ENCODE data around the gene NANOGP8.
"Not testable (repeated sequence)": the region's sequence is repeated elsewhere in the genome, so short reads cannot be mapped to it uniquely, and the experiment has no call there.

The NANOGP8 gene

DNA sequence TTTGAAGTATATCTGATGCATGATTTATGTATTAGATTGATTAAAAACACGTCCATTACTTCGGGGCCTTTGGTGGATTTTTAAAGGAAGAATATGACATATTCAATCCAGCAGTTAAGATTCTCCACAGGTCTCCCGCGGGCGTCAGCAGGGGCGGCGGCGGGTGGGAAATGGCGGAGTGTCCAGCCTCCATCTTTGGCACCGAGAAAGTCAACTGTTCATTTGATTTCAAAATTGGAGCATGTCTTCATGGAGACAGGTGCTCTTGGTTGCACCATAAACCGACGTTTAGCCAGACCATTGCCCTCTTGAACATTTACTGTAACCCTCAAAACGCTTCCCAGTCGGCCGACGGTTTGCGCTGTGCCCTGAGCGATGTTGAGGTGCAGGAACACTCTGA, 7.2 kb upstream of the NANOGP8 start:
- no peak for DNase-seq

DNA sequence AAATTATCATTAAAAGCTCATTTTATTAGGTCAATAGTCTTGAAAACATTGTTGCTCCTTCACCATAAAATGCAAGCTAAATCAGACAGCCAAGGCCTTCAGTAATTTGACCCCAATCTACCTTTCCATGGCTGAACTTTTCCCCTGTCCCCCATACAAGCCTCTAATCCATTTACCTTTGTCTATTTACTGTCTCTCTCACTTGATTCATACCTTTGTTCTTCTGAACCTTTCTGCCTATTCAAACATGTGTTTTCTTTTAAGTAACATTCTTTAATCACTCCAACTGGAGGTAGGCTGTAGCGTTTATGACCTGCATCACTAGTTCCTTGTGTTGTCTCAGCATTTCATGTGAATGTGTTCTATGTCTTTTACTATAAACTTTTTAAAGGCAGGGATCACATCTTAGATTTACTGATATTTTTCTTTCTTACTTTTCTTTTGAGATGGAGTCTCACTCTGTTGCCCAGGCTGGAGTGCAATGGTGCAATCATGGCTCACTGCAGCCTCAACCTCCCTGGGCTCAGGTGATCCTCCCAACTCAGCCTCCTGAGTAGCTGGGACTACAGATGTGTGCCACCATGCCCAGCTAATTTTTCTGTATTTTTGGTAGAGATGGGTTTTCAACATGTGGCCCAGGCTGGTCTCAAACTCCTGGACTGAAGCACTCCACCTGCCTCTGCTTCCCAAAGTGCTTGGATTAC, 5.2 kb upstream of the NANOGP8 start:
- no peak for DNase-seq

DNA sequence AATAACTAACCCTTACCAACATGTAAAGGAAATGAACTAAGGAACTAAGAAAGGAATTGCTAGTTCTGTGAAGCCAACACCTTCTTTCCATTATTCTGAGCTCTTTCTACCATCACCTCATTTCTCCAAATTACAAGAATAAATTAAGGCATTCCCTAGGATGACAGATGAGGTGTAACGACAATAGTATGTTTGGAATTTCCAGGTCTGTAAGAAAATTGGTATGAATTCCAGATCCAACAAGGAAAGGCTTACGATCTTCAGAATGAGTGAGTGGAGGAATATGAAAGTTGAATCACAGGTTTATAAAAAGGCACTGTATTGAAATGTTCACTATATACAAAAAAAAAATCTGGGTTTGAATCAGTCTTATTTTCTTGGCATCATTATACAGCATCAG, 4.5 kb upstream of the NANOGP8 start:
- DNase-seq = no peak

DNA sequence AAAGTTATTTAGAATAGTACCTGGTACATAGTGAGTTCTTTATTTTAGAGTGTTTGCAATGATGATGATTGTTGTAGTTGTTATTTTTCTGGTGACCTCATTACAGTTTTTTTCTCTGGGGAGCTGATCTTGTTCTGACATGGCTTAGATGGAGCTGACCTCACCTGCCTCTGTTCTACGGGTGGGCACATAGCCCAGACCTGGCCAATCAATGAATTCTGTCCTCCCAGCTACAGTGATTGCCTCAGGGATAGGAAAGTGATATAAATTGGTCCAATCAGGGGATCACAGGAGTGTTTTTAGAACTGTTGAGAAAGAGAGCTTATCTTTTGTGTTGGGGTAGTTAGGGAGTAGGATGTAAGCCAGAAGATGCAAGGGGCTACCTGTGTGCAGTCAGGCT, 3.2 kb upstream of the NANOGP8 start:
- DNase-seq = no peak

DNA sequence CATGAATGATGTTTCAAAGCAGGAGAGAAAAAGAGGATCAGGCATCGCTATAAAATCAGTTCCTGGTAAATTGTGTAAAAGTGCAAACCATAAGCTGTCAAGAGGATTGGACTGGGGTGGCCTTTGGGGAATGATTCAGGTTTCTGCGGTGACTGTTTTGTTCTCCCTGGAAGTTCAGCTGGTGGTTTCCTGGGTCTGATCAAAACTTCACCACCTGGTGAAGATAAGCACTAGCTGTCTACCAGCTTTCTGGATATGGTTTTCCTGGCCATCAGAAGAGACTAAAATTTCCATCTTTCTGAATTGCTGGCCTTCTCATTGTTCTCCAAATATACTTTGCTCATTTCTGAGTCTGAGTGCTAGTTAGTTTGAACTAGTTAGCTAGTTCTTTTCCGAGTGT, 2.7 kb upstream of the NANOGP8 start:
- DNase-seq = no peak

DNA sequence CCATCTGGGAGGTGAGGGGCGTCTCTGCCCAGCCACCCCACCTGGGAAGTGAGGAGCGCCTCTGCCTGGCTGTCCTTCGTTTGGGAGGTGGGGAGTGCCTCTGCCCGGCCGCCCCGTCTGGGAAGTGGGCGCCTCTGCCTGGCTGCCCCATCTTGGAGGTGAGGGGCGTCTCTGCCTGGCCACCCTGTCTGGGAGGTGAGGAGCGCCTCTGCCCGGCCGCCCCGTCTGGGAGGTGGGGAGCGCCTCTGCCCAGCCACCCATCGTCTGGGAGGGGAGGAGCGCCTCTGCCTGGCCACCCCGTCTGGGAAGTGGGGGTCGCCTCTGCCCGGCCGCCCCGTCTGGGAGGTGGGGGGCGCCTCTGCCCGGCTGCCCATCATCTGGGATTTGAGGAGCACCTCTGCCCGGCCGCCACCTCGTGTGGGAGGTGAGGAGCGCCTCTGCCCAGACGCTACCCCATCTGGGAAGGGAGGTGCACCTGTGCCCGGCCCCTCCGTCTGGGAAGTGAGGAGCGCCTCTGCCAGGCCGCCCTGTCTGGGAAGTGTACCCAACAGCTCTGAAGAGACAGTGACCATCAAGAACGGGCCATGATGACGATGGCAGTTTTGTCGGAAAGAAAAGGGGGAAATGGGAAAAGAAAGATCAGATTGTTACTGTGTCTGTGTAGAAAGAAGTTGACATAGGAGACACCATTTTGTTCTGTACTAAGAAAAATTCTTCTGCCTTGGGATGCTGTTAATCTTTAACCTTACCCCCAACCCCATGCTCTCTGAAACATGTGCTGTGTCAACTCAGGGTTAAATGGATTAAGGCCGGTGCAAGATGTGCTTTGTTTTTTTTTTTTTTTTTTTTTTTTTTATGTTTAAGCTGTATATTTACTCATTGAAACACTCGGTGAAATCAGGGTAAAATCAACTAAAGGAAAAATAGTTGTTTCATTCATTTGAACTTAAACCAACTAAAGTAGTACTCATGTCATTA, 2.4 kb downstream of the NANOGP8 start:
- DNase-seq = not testable (repeated sequence)

DNA sequence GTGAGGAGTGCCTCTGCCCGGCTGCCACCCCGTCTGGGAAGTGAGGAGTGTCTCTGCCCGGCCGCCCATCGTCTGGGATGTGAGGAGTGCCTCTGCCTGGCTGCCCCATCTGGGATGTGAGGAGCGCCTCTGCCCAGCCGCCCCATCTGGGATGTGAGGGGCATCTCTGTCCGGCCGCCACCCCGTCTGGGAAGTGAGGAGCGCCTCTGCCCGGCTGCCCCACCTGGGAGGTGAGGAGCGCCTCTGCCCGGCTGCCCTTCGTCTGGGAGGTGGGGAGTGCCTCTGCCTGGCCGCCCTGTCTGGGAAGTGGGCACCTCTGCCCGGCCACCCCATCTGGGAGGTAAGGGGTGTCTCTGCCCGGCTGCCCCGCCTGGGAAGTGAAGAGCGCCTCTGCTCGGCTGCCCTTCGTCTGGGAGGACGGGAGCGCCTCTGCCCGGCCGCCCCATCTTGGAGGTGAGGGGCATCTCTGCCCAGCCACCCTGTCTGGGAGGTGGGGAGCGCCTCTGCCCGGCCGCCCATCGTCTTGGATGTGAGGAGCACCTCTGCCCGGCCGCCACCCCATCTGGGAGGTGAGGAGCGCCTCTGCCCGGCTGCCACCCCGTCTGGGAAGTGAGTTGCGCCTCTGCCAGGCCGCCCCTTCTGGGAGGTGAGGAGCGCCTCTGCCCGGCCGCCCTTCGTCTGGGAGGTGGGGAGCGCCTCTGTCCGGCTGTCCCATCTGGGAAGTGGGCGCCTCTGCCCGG, 3.3 kb downstream of the NANOGP8 start:
- DNase-seq = not testable (repeated sequence)

DNA sequence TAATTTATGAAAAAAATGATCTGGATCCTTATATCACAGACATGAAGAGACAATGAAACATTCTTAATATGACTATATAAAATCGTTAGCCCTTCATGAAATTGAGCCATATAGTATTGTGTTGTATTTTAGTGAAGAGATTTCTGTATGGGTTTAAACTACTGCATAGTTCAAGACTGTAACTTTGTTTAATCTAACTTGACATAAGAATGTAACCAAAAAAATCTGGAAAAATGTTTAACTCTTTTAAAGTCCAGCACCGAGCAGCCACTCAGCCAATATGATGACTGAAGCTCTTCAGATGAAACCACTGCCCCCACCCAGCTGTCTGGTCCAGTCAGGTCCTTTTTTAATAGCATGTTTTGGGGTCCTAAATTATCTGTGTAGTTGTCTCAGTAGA, 4.9 kb downstream of the NANOGP8 start:
- no peak for DNase-seq

DNA sequence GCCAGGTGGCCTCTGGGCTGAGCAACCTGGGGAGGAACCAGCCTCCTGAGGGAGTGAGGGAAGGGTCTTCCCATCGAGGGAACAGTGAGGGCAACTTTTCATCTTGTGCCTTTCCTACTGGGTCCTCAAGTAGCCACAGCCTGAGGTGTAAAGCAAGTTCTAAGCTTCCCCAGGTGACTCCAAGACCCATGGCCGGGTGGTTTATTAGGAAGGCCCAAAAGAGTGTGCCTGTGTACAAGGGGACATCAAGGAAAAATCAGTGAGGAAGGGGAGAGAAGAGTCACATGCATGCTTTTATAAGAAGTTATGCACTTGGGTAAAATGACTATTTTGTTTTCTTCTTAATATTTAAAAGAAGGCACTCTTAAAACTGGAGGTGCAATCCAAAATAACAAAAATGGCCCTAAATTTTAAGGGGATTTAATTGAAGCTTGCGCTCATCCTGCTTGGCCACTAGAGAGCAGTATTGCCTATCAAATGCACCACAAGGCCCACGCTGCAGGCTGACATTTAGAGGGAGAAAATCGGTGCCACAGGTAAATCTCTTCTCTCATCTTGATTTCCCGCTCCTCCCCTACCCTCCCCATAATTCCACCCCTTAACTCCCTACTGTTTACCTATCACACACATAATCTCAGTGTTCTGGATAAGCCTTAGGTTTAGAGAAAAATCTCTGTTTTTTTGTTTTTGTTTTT, 6.7 kb downstream of the NANOGP8 start:
- peak; percentile 57 for DNase-seq

DNA sequence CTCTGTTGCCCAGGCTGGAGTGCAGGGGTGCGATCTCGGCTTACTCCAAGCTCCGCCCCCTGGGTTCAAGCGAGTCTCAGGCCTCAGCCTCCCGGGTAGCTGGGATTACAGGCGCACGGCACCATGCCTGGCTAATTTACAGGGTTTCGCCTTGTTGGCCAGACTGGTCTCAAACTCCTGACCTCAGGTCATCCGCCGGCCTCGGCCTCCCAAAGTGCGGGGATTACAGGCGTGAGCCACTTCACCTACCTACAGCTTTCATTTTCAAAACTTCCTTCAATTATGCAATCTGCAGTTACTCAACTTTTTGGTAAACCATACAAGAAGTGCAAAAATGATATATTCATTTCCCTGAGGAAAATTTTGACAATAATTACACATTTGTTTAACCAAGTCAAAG, 14.0 kb downstream of the NANOGP8 start:
- DNase-seq = no peak

DNA sequence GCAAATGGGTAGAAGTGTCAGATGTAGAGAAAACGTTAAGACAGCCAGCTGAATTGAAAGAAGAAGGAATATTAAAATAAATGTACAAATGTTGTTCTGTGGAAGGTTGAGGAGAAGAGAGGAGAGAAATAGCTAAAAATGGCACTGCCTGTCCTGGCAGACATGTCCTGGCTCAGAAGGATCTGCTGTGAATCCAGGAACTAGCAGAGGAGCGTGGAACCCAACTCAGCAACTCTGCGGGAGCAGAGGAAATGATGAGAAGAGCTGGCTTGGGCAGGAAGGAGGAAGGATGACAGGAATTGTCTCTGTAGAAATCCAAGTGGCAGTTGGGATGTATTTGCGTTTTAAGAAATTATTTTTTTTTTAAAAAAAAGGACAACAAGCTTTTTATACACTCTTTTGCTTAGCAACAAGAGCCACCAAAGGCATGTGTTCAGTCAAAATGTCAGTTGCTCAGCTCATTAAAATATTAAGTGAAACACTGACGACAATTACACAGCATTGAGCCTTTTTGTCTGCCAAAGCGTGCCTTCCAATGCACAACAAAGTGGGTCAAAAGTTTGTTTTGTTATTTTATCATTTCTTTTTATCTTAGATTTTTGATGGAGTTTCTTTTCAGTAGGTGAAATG, 16.1 kb downstream of the NANOGP8 start:
- no peak for DNase-seq

DNA sequence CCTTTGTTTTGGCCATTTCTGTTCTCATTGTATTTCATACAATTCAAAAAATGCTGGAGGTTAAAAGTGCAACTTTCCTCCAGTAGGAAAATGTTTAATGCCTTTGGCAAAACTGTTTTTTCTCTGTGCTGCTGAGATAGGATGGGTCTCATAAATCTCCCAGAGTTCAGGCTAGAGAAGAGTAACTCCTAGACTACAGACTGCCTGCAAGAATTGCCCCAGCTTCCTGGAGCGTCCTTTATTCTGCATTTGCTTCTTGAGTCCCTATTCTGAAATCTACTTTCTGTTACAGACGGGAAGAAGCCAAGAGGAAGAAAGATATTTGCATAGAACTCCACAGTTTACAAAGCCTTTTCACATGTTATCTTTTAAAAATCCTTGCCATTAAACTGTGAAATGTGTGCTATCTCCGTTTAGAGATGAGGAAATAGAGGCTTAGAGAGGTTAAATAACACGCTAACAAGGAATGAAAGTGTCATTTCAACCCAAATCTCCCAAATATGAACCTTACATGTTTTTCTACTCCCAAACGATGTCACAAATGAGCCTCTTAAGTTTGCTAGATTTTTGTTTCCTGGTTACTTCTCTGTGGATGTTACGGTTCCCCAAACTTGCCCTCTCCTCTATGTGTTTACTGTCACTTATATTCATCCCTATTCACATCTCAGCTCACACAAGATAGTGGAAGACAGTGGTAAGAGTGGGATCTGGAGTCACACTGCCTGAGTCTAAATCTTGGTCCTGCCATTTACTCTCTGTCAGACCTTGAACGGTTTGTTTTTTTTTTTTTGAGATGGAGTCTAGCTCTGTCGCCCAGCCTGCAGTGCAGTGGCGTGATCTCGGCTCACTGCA, 17.4 kb downstream of the NANOGP8 start:
- DNase-seq = no peak

DNA sequence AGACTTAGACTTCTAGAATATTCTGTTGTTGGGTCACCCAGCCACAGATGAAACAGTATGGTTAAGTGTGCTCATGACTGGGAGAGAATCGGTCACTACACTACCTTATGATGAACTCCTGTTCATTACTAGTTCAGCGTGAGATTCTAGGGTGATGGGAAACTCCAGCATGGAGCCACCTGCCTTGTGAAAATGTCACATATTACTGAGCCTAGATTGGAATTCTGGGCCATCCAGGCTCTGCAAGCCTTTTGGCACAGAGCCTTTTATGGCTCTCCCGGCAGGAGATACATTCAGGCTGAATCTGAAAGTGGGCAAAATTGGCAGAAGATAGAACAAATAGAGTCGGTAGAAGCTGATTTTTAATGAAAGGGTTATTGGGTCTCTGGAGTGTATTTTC, 19.0 kb downstream of the NANOGP8 start:
- no peak for DNase-seq

DNA sequence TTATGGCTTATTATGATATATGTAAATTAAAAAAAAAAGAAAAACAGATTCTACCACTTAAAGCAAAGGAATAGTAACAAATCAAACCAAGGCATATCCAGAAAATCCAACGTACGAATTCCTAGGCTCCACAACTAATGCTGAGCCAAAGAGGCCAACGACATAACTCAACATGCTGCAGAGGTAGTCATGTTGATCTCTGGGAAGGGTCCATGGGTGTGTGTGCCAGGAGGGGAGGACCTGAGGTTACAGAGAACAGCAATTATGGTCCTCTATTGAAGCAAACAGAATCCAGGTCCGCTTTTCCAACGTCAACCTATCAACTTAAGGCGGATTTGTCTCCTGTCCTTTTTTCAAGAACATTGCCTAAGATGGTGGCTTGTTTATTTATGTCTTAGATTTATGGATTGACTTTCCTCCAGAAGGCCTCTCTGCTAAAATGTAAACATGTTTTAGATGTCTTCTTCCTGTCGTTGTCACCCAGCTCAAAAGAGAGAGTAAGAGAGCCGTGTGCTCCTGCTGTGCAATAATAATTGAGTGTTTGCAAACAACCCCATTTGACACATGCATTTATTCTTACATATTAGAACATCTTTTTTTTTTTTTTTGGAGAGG, 20.4 kb downstream of the NANOGP8 start:
- DNase-seq = no peak

DNA sequence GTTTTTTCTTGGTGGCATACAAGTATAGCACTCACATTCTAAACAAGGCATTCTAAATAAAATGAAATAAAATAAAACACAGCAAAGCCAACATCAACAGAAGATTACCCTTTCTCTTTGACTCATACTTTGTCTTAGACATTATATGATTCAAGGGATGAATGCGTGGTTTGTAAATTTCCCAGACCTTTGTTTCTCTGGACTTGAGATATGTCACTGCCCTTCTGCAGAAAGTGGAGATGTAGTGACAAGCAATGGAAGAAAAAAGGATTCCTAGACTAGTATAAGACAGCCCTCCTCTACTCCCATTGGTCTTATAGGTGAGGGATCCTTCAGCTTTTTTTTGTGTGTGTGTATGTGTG, 22.4 kb downstream of the NANOGP8 start:
- DNase-seq = no peak

DNA sequence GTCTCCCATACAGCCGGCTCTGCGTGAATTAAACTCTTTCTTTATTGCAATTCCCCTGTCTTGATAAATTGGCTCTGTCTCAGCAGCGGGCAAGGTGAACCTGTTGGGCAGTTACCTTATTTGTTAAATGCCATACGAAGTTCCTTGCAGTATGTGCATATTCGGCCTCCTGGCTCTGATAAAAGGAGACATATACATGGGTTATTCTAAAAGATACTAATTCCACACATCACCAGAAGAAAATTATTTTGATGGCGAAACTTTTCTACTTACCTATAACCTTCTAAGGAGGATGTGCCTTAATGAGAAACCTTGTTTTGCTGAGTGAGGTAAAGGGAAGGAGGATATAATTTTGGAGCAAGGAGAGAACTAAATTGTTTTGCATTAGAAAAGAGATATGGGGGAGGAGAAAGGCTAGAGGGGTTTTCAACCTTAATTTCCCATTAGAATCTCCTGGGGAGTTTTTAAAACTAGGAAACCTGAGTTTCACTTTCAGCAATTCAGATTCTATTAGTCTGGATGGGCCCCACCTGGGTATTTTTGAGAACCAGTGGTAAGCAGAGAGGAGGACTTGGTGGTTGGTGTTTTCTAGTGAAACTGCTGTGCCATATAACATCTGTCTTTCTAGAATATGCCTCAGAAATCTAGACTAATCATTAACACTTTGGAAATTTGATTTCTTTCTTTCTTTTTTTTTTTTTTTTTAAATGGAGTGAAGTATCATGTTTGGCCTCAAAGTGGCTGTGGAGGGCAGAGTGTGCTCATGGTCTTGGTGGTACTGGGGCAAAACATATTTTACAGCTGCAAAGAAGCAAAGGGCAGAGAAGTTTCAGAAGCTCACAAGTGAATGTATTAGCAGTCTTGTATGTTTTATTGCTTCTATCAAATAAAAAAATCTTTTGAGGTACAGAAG, 23.0 kb downstream of the NANOGP8 start:
- DNase-seq = no peak

DNA sequence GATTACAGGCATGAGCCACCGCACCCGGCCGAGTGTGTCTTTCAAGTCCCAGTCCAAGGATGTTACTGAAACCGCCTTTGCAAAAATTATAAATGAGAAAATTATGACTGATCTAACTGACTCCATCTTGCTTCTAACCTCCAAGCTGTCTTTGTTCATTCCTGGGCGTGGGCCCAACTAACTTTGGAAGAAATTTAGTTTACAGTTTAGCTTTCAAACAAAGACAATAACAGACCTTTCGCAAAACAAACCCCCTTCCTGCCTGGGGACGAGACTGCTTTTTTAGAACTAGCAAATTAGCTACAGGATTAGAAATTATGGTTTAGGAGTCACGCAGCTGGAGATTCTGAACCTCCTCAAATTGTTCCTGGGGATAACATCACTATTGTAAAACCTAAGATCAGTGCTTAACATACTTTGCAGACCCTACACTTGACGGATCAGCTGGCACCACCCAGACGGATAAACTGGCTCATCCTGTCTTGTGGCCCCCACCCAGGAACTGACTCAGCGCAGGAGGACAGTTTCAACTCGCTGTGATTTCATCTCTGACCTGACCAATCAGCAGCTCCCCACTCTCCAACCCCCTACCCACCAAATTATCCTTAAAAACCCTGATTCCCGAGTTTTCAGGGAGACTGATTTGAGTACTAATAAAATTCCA, 23.8 kb downstream of the NANOGP8 start:
- no peak for DNase-seq

DNA sequence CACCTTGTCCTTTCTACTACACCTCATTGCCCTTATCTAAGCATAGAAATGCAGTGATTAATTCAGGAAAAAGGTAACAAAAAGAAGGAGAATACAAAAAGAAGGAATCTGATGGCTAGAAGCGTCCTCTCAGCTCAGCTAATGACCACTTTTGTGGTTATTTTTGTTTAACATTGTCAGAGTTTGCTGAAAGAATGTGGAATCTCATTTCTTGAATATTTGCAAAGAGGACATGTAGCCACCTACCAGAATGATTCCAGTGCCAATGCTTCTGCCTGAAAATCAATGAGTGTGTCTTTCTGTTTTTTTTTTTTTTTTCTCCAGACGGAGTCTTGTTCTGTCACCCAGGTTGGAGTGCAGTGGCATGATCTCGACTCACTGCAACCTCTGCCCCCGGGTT, 24.5 kb downstream of the NANOGP8 start:
- no peak for DNase-seq

DNA sequence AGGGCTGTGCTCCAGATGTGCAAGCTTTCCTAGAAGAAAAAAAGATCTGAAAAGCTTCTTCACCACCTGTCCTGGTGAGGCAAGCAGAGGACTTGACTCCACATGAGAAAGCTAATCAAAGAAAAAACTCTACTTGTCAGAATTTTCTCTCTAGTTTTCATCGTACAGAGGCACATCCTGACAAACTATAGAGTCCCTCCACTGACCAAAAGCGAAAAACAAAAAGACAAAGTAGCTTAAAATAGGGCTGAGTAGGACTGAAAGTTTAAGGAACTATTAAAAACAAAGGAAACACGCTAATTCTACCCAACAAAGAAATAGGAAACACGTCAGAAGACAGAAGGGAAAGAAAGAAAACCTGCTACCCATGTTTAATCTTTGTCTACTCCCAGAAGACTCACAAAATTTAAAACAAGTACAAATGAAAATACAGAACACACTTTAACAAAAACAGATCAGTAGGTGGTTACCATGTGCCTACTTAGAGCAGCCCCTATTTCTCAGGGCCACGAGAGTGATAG, 26.5 kb downstream of the NANOGP8 start:
- no peak for DNase-seq

All from NCI-H2171 treated with DMSO at 0.1 percent for 48 hours (cell line).